ENCODE measurements around the gene VAMP7.

GRCh38 chrX:155962906-155963305 lies 81.8 kb downstream of the VAMP7 start:
- TF ChIP-seq POLR2A (IDR thresholded peaks at IDR 0.05) (no peak), CTCF (IDR thresholded peaks at IDR 0.05) (no peak)

All from right lobe of liver (tissue), 4 donors.